ENCODE measurements around the gene ARHGAP24. TPM values are rescaled to one million over a fixed set of nuclear protein-coding genes. Genes with fewer than 3 reads are reported as not detected.

The ARHGAP24 gene
- total and polyA plus RNA-seq, 2 experiments from 2014 or later, result 0.21 to 0.36 TPM

DNA sequence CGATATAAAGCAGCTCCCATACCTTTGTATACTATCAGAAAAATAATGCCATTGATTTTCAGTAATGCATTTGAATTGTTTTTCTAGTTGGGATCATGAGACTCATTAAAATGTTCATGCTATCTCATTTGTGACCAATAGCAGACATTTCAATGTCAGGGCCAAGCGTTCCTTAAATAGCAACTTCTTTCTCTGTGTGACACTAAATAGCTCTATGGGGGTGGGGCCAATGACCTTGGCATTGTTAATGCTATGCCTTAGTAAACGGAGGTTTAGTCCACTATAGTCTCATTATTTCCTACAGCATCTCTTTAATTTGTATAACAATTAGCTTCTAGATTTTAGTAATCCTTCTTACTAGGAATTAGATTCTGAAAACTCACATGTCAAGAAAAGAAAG lies 48.6 kb upstream of the ARHGAP24 start (continued):
- TF ChIP-seq, protein P1, sequence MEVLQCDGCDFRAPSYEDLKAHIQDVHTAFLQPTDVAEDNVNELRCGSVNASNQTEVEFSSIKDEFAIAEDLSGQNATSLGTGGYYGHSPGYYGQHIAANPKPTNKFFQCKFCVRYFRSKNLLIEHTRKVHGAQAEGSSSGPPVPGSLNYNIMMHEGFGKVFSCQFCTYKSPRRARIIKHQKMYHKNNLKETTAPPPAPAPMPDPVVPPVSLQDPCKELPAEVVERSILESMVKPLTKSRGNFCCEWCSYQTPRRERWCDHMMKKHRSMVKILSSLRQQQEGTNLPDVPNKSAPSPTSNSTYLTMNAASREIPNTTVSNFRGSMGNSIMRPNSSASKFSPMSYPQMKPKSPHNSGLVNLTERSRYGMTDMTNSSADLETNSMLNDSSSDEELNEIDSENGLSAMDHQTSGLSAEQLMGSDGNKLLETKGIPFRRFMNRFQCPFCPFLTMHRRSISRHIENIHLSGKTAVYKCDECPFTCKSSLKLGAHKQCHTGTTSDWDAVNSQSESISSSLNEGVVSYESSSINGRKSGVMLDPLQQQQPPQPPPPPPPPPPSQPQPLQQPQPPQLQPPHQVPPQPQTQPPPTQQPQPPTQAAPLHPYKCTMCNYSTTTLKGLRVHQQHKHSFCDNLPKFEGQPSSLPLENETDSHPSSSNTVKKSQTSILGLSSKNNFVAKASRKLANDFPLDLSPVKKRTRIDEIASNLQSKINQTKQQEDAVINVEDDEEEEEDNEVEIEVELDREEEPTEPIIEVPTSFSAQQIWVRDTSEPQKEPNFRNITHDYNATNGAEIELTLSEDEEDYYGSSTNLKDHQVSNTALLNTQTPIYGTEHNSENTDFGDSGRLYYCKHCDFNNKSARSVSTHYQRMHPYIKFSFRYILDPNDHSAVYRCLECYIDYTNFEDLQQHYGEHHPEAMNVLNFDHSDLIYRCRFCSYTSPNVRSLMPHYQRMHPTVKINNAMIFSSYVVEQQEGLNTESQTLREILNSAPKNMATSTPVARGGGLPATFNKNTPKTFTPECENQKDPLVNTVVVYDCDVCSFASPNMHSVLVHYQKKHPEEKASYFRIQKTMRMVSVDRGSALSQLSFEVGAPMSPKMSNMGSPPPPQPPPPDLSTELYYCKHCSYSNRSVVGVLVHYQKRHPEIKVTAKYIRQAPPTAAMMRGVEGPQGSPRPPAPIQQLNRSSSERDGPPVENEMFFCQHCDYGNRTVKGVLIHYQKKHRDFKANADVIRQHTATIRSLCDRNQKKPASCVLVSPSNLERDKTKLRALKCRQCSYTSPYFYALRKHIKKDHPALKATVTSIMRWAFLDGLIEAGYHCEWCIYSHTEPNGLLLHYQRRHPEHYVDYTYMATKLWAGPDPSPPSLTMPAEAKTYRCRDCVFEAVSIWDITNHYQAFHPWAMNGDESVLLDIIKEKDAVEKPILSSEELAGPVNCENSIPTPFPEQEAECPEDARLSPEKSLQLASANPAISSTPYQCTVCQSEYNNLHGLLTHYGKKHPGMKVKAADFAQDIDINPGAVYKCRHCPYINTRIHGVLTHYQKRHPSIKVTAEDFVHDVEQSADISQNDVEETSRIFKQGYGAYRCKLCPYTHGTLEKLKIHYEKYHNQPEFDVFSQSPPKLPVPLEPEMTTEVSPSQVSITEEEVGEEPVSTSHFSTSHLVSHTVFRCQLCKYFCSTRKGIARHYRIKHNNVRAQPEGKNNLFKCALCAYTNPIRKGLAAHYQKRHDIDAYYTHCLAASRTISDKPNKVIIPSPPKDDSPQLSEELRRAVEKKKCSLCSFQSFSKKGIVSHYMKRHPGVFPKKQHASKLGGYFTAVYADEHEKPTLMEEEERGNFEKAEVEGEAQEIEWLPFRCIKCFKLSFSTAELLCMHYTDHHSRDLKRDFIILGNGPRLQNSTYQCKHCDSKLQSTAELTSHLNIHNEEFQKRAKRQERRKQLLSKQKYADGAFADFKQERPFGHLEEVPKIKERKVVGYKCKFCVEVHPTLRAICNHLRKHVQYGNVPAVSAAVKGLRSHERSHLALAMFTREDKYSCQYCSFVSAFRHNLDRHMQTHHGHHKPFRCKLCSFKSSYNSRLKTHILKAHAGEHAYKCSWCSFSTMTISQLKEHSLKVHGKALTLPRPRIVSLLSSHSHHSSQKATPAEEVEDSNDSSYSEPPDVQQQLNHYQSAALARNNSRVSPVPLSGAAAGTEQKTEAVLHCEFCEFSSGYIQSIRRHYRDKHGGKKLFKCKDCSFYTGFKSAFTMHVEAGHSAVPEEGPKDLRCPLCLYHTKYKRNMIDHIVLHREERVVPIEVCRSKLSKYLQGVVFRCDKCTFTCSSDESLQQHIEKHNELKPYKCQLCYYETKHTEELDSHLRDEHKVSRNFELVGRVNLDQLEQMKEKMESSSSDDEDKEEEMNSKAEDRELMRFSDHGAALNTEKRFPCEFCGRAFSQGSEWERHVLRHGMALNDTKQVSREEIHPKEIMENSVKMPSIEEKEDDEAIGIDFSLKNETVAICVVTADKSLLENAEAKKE (CRISPR knock-in tag; IDR thresholded peaks at IDR 0.05), result no peak
- TF ChIP-seq EZH2phosphoT487 (IDR thresholded peaks at IDR 0.05; ENCODE audit: unreplicated experiment) (no peak), ZNF331 (CRISPR knock-in tag; IDR thresholded peaks at IDR 0.05; ENCODE audit: low read depth) (no peak)

DNA sequence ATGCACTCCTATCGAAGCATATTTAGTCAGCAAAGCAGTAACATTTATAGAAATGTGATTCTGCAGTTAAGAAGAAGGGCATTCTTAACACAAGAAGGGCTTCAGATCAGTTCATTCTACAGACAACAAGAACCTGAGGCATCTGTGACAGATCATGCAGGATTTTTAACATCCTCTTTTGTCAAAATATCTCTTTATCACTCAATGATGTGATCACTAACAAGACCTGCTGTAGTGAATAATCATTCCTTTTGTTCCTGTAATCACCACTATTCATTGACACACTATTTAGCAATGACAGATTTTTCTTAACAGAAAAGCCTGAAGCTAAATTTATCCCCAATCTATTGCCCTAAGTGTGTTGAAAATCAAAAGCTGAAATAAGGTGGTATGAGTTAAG lies 47.8 kb upstream of the ARHGAP24 start:
- no peak overlapping the region for H2AFZ ChIP-seq
- H3K36me3 ChIP-seq (ENCODE audit: insufficient read depth), result no peaks in the 10 kb centered on the region
- no peaks in the 10 kb centered on the region for H4K20me1 ChIP-seq (replicated peaks; ENCODE audit: insufficient read depth)
- no peak overlapping the region for H3K4me3 Mint-ChIP-seq
- no peaks in the 10 kb centered on the region for H3F3A ChIP-seq (replicated peaks; ENCODE audit: low read depth)
- no peaks in the 10 kb centered on the region; the same call in 1 of the 2 replicates for H3K9me2 ChIP-seq (ENCODE audit: insufficient read depth)
- no peaks in the 10 kb centered on the region for H3K9me3 Mint-ChIP-seq
- DNase-seq (ENCODE audit: low spot score), result no peak
- H3K4me1 ChIP-seq (ENCODE audit: insufficient read depth), result 0 out of 2 replicates have a peak, but pooled peaks cover 8% of the 10 kb centered on the region
- H3K4me2 ChIP-seq, result no peak overlapping the region
- H3K79me2 ChIP-seq (replicated peaks; ENCODE audit: insufficient read depth), result no peaks in the 10 kb centered on the region
- H3K4me1 Mint-ChIP-seq, result peaks cover 17% of the 10 kb centered on the region; the same call in 2 of the 3 replicates
- H3K27ac ChIP-seq (ENCODE audit: low read depth), result no peak overlapping the region
- H3K27ac Mint-ChIP-seq, result 0 out of 2 replicates have a peak overlapping the region, but pooled peaks have one; percentile 63
- no peaks in the 10 kb centered on the region for H3K27me3 ChIP-seq (ENCODE audit: insufficient read depth)
- no peaks in the 10 kb centered on the region for H3K36me3 Mint-ChIP-seq (ENCODE audit: low read depth)
- ATAC-seq, result no peak
- H3K27me3 Mint-ChIP-seq (ENCODE audit: insufficient read depth, low read depth, poor library complexity), result peaks cover 5% of the 10 kb centered on the region
- no peak overlapping the region for H3K4me3 ChIP-seq
- TF ChIP-seq, protein P2, sequence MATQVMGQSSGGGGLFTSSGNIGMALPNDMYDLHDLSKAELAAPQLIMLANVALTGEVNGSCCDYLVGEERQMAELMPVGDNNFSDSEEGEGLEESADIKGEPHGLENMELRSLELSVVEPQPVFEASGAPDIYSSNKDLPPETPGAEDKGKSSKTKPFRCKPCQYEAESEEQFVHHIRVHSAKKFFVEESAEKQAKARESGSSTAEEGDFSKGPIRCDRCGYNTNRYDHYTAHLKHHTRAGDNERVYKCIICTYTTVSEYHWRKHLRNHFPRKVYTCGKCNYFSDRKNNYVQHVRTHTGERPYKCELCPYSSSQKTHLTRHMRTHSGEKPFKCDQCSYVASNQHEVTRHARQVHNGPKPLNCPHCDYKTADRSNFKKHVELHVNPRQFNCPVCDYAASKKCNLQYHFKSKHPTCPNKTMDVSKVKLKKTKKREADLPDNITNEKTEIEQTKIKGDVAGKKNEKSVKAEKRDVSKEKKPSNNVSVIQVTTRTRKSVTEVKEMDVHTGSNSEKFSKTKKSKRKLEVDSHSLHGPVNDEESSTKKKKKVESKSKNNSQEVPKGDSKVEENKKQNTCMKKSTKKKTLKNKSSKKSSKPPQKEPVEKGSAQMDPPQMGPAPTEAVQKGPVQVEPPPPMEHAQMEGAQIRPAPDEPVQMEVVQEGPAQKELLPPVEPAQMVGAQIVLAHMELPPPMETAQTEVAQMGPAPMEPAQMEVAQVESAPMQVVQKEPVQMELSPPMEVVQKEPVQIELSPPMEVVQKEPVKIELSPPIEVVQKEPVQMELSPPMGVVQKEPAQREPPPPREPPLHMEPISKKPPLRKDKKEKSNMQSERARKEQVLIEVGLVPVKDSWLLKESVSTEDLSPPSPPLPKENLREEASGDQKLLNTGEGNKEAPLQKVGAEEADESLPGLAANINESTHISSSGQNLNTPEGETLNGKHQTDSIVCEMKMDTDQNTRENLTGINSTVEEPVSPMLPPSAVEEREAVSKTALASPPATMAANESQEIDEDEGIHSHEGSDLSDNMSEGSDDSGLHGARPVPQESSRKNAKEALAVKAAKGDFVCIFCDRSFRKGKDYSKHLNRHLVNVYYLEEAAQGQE (IDR thresholded peaks at IDR 0.05; ENCODE audit: unreplicated experiment), result no peak
- TF ChIP-seq JUNB (IDR thresholded peaks at IDR 0.05; ENCODE audit: unreplicated experiment) (no peak), STAT1 (IDR thresholded peaks at IDR 0.05; ENCODE audit: unreplicated experiment) (no peak), ZNF114 (CRISPR knock-in tag; IDR thresholded peaks at IDR 0.05) (no peak)
